GM19328 (cell line): Measurements from ENCODE around the gene CDSN.

Source experiments
- ATAC-seq: cut with Tn5 transposase; IDR thresholded peaks from one replicate; pipeline ENCODE4 v1.9.1; 2021; ENCODE audit warnings: mild to moderate bottlenecking, moderate library complexity; ENCODE audit not compliant: unreplicated experiment

CDSN gene

GRCh38 chr6:31121131-31121790, 1.0 kb upstream of the CDSN start:
- ATAC-seq, result no peak

DNA sequence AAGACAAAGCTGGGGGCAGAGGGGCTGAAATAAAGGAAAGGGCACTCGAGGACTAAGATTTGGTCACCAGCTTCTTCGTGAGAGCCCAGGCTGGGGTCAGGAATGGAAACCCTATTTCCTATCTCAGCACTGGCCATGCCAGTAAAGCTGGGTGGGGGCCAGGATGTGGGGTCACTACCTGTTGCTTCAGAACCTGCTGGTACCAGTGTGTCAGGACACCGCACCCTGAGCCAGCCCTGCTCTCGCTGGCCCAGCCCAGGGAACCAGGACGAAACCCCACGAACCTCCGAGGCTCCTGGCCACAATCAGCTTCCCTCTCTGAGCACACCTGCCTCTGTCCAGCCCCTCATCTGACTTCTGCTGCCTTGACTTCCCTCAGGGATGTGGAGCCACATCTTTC, 2.1 kb downstream of the CDSN start:
- no peak for ATAC-seq

- no peak for ATAC-seq
These were observed 3.4 kb downstream of the CDSN start for GRCh38 chr6:31116661-31117385.

DNA sequence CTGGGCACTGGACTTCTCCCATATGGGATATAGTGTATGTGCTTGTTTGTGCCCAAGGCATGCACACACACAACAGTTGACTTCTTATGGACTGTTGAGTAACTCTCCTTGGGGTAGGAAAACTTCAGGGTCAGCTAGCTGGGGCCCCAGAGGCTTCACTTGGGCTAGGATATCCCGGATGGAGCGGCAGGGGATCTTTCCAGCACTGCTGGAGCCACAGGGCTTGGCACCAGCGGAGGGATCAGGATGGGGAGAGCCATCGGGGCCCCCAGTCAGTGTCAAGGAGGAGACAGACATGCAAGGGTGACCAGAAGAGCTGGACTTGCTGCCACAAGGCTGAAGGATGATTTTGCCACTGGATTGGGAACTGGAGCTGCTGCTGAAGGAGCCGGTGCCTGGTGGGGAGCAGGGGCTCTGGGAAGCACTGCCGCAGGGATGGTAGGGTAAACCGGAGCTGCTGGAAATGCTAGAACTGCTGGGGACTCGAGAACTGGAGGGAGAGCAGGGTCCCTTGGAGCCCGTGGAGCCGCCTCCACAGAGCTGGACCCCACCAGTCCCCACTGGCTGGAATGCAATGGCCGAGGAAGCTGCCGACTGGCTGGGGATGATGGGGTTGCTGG, 4.2 kb downstream of the CDSN start:
- ATAC-seq, result no peak

GRCh38 chr6:31114970-31115849, 5.0 kb downstream of the CDSN start:
- ATAC-seq, result no peak

- no peak for ATAC-seq
These were observed 5.7 kb downstream of the CDSN start, which contains the start of gene PSORS1C1 for GRCh38 chr6:31114541-31114878. Gene PSORS1C1 (plus strand): TSS chr6:31114800. CDS start chr6:31129633, 14,833 bp downstream.

- no peak for ATAC-seq
These were observed 6.2 kb downstream of the CDSN start for GRCh38 chr6:31113861-31114540.

- no peak for ATAC-seq
These were observed 7.8 kb downstream of the CDSN start, which contains the start of gene C6orf15 for GRCh38 chr6:31112478-31112877. Gene C6orf15 (minus strand): TSS chr6:31112575. CDS start chr6:31112555, 20 bp downstream.

DNA sequence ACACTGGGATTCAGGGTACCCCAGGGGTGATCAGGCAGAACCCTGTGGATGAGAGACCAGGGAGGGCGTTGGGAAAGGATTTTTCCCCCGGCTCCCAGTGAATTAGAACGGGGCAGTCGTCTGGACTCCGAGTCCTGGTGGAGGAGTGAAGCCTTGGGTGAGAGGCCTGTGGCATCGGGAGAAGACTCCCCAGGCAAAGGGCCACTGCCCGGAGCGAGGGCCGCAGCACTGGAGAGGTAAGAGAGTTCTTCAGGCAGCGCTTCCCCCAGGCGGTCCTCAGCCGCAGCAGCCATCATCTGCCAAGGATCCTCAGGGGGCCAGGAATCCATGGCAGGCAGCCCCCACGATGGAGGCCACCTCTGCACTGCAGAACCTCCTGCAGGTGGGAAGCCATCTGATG, 8.5 kb downstream of the CDSN start:
- ATAC-seq, result no peak

DNA sequence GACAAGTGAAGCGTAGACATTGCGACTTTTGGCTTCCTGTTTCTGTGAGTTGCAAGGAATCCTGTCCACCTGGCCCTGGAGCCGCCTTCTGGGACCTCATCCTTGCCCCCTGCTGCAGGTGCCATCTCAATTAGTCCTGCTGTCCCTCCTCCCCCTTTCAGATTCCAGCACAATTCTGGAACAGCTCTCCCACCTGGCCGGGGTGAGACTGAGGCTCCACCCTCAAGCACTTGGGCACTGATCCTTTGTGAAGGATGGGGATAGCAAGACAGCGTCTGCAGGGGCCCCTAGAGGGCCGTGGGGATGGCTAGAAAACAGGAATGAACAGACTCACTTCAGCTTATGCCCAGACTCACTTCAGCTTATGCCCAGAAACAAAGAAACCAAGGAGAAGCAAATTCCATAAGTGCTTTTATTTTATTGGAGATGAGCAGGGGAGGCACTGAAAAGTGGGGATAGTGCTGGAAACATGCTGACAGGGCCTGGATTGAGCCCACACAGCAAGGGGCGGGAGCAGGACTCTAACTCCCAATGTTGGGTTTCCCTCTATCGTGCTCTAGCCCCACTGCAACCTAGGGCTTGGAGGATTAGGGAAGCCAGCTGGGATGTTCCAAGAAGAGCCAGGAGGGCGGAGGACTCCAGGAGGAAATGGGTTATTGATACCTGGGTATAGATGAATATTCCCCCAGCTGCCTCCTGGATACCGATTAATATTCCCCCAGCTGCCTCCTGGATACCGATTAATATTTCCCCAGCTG, 9.2 kb downstream of the CDSN start:
- no peak for ATAC-seq

GRCh38 chr6:31107052-31107451, 13.2 kb downstream of the CDSN start:
- ATAC-seq, result no peak

DNA sequence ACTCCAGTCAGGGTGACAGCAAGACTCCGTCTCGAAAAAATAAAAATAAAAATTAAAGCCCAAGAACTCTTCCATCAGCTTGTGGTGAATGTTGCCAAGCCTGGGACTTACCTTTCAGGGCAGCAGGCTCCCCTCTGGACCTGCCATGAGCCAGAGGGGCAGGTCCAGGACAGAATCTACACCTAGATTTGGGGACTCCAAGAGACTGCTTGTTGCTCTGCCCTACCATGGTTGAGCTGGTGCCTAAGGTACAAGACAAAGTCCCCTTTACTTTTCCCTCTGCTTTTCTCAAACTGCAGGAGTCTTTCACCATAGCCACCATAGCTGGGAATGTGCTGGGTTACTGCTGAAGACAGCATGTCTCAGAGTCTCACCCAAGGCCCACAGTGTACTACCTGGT, 17.1 kb downstream of the CDSN start:
- no peak for ATAC-seq

GRCh38 chr6:31098449-31098938, 21.8 kb downstream of the CDSN start:
- ATAC-seq, result no peak

DNA sequence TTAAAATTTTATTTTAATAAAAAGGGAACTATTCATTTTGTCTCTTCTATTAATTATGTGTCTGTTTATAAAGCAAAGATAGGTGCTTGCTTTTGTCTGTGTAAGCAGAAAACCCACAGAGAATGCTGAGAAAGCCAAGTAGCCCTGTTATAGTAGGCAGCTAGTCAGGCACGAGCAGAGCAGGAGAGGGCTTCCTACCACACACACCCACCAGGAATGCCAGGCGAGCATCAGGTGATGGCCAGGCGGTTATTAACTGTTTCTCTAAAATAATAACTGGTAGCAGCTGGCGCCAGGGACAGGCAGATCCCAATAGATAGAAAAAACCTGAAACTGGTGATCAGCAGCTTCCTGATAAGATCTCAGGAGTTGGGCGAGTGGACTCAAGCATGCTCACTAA, 23.6 kb downstream of the CDSN start:
- ATAC-seq, result no peak

- no peak for ATAC-seq
These were observed 24.0 kb downstream of the CDSN start for GRCh38 chr6:31096215-31096614.

DNA sequence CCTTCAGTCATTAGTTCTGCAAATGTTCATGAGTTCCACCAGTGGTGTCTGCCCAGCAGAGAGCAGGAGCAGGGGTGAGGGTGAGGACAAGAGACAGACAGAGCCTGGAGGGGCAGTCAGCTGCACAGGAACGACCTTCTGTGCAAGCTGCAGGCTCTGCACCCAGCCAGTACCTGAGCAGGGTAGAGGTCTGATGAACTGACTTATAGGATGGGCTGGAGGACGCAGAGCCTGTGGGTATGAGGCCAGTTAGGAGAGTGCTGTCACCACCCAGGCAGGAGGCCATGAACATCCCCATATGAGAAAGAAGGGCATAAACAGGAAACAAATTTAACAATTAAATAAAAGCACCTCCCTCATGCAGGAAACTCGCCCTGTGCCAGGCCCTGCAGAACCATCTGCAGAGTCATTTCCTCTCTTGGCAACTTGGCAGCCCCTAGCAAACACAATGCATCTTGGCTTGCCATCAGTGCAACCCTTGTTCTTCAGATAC, 25.8 kb downstream of the CDSN start:
- no peak for ATAC-seq

DNA sequence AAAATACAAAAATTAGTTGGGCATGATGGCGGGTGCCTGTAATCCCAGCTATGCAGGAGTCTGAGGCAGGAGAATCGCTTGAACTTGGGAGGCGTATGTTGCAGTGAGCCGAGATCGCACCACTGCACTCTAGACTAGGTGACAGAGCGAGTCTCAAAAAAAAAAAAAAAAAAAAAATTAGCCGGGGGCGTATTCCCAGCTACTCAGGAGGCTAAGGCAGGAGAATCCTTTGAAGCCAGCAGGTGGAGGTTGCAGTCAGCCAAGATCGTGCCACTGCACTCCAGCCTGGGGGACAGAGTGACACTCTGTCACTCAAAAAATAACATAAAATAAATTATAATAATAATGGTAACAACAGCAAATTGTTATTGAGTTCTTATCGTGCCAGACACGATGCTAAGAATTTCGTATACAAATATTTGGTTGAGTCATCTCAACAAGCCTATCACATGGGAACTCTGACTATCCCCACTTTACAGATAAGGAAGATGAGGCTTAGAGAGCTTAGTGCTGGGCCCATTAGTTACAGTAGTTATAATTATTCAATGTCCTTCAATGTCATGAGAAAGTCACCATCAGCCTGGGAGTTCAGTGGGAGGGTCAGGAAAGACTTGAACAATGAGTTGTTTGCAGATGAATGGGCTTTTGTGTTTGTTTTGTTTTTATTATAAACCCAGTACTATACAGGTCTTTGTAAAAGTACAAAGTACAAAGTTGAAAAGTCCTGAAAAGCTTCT, 27.3 kb downstream of the CDSN start:
- ATAC-seq, result no peak

DNA sequence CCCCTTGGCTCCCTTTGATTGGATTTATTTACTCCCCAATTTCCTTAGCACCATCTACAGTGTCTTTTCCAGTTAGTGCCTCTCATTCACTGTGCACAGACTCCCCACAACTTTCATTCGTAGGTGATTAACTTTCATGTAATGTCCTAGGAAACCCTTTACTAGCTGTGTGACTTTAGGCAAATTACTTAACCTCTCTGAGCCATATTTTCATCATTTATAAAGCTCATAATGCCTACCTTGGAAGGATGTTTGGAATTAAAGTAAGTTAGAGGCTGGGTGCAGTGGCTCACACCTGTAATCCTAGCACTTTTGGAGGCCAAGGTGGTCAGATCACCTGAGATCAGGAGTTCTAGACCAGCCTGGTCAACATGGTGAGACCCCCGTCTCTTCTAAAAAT, 28.0 kb downstream of the CDSN start:
- ATAC-seq, result no peak

GRCh38 chr6:31091680-31092079, 28.6 kb downstream of the CDSN start:
- ATAC-seq, result no peak
